ENCODE measurements around the gene PHLDA3.

The PHLDA3 gene

DNA sequence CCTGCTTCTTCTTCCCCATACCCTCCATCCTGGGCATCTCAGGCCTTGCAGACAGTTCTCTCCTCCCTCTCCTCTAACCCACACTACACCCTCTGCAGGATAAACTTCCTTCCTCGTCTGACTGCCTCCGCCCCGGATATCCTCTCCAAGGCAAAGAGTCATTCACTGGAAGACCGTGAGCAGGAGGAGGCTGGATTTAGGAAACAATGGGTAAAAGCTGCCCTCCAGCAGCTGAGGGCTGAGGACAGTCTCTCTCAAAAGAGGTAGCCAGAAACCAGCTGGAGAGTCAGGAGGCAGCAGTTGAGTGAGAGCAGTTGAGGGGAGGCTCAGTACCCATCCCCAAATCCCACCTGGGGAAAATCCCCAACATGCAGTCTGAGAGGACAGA, 36.5 kb upstream of the PHLDA3 start:
- Histone ChIP-seq H3K4me2 (ENCODE audit: low read depth, low read length) (peak overlapping the region; percentile 95), H3K27ac (ENCODE audit: low read length) (peak overlapping the region; percentile 76; the same call in 1 of the 2 replicates), H3K9ac (ENCODE audit: low read length) (peak overlapping the region; percentile 74; the same call in 1 of the 2 replicates), H3K79me2 (ENCODE audit: low read length) (peaks cover 51% of the 10 kb centered on the region), H2AFZ (ENCODE audit: low read length) (no peak overlapping the region), H3K4me1 (ENCODE audit: low read length) (peaks cover 25% of the 10 kb centered on the region), H3K9me2 (replicated peaks; ENCODE audit: insufficient read depth, low read length) (no peaks in the 10 kb centered on the region), H3K36me3 (replicated peaks; ENCODE audit: insufficient read depth, low read length) (no peaks in the 10 kb centered on the region), H3K4me3 (ENCODE audit: low read length) (peak overlapping the region; percentile 80; the same call in 1 of the 2 replicates), H3K9me3 (replicated peaks; ENCODE audit: insufficient read depth, low read length) (no peaks in the 10 kb centered on the region), H3K27me3 (replicated peaks; ENCODE audit: insufficient read depth, low read length) (no peaks in the 10 kb centered on the region), H4K20me1 (ENCODE audit: insufficient read depth, low read length) (no peaks in the 10 kb centered on the region), H3F3A (ENCODE audit: insufficient read depth, low read length) (peaks cover 32% of the 10 kb centered on the region)
- no peak for TF ChIP-seq EZH2phosphoT487 (IDR thresholded peaks at IDR 0.05; ENCODE audit: low read length)
- TF ChIP-seq, protein P1, sequence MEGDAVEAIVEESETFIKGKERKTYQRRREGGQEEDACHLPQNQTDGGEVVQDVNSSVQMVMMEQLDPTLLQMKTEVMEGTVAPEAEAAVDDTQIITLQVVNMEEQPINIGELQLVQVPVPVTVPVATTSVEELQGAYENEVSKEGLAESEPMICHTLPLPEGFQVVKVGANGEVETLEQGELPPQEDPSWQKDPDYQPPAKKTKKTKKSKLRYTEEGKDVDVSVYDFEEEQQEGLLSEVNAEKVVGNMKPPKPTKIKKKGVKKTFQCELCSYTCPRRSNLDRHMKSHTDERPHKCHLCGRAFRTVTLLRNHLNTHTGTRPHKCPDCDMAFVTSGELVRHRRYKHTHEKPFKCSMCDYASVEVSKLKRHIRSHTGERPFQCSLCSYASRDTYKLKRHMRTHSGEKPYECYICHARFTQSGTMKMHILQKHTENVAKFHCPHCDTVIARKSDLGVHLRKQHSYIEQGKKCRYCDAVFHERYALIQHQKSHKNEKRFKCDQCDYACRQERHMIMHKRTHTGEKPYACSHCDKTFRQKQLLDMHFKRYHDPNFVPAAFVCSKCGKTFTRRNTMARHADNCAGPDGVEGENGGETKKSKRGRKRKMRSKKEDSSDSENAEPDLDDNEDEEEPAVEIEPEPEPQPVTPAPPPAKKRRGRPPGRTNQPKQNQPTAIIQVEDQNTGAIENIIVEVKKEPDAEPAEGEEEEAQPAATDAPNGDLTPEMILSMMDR (IDR thresholded peaks at IDR 0.05; ENCODE audit: low read length), result no peak
- TF ChIP-seq EZH2 (optimal IDR thresholded peaks at IDR 0.05; ENCODE audit: low read depth, low read length), result no peak
- no peak for DNase-seq

DNA sequence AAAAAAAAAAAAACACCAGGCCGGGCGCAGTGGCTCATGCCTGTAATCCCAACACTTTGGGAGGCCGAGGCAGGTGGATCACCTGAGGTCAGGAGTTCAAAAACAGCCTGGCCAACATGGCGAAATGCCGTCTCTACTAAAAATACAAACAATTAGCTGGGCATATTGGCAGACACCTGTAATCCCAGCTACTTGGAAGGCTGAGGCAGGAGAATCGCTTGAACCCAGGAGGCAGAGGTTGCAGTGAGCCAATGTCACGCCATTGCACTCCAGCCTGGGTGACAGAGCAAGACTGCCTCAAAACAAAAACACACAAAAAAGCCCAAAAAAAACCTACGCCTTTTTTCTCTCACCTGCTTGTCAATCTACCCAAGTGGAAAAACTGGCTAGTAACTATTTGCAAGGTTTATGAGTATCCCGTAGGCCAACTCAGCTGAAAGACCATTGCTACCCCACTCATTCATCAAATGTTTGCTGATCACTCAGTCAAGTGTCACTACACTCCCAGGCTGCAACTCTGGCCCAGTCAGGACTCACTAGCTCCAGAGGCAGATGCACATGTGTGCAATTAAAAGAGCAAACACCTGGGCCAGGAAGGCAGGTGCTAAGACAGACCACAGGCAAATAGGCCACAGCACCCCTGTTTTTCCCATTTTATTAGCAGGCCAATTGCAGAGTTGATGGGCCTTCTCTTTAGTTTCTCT, 36.0 kb upstream of the PHLDA3 start:
- H4K20me1 ChIP-seq (ENCODE audit: insufficient read depth, low read length), result no peaks in the 10 kb centered on the region
- no peaks in the 10 kb centered on the region for H3K36me3 ChIP-seq (replicated peaks; ENCODE audit: insufficient read depth, low read length)
- H3K4me2 ChIP-seq (ENCODE audit: low read depth, low read length), result peak overlapping the region; percentile 95
- H3F3A ChIP-seq (ENCODE audit: insufficient read depth, low read length), result peaks cover 32% of the 10 kb centered on the region
- no peak overlapping the region for H2AFZ ChIP-seq (ENCODE audit: low read length)
- H3K79me2 ChIP-seq (ENCODE audit: low read length), result peaks cover 56% of the 10 kb centered on the region
- H3K27ac ChIP-seq (ENCODE audit: low read length), result no peak overlapping the region; the same call in 1 of the 2 replicates
- H3K4me1 ChIP-seq (ENCODE audit: low read length), result peaks cover 25% of the 10 kb centered on the region
- H3K9ac ChIP-seq (ENCODE audit: low read length), result no peak overlapping the region; the same call in 1 of the 2 replicates
- no peak overlapping the region for H3K4me3 ChIP-seq (ENCODE audit: low read length)
- DNase-seq, result no peak
- no peaks in the 10 kb centered on the region for H3K9me3 ChIP-seq (replicated peaks; ENCODE audit: insufficient read depth, low read length)
- H3K9me2 ChIP-seq (replicated peaks; ENCODE audit: insufficient read depth, low read length), result no peaks in the 10 kb centered on the region
- TF ChIP-seq EZH2 (optimal IDR thresholded peaks at IDR 0.05; ENCODE audit: low read depth, low read length) (no peak), EZH2phosphoT487 (IDR thresholded peaks at IDR 0.05; ENCODE audit: low read length) (no peak)
- TF ChIP-seq, protein P1 (IDR thresholded peaks at IDR 0.05; ENCODE audit: low read length), result no peak
- H3K27me3 ChIP-seq (replicated peaks; ENCODE audit: insufficient read depth, low read length), result no peaks in the 10 kb centered on the region

DNA sequence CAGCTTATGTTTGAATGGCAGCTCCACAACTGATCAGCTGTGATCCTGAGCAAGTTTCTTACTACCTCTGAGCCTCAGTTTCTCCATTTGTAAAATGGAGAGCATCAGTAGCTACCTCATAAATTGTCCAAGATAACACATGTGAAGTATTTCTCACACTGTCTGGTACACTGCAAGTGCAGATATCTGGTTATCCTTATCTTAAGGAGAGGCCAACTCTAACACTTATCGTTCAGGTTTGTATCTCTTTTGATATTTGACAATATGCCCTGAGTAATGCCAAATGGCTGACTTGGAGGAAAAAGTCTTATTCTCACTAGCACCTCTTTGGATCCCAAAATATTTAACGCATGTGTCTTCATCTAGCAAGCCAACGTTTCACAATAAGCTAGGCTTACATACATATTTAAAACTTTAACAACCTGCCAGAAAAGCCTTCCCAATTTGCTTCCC, 35.2 kb upstream of the PHLDA3 start:
- no peak overlapping the region for H3K4me2 ChIP-seq (ENCODE audit: low read depth, low read length)
- H2AFZ ChIP-seq (ENCODE audit: low read length), result no peak overlapping the region
- H3F3A ChIP-seq (ENCODE audit: insufficient read depth, low read length), result peaks cover 32% of the 10 kb centered on the region
- no peak overlapping the region for H3K27ac ChIP-seq (ENCODE audit: low read length)
- H3K9me3 ChIP-seq (replicated peaks; ENCODE audit: insufficient read depth, low read length), result no peaks in the 10 kb centered on the region
- peaks cover 25% of the 10 kb centered on the region for H3K4me1 ChIP-seq (ENCODE audit: low read length)
- H3K36me3 ChIP-seq (replicated peaks; ENCODE audit: insufficient read depth, low read length), result no peaks in the 10 kb centered on the region
- H3K4me3 ChIP-seq (ENCODE audit: low read length), result no peak overlapping the region
- no peak for DNase-seq
- H3K9ac ChIP-seq (ENCODE audit: low read length), result no peak overlapping the region
- TF ChIP-seq, protein P1 (IDR thresholded peaks at IDR 0.05; ENCODE audit: low read length), result no peak
- no peak for TF ChIP-seq EZH2 (optimal IDR thresholded peaks at IDR 0.05; ENCODE audit: low read depth, low read length)
- peaks cover 59% of the 10 kb centered on the region for H3K79me2 ChIP-seq (ENCODE audit: low read length)
- no peaks in the 10 kb centered on the region for H3K27me3 ChIP-seq (replicated peaks; ENCODE audit: insufficient read depth, low read length)
- H3K9me2 ChIP-seq (replicated peaks; ENCODE audit: insufficient read depth, low read length), result no peaks in the 10 kb centered on the region
- no peaks in the 10 kb centered on the region for H4K20me1 ChIP-seq (ENCODE audit: insufficient read depth, low read length)

All from MM.1S (cell line).